GM12878 (cell line): ENCODE data around the gene CACNA1B. TPM values are rescaled to one million over a fixed set of nuclear protein-coding genes. Genes with fewer than 3 reads are reported as not detected.

Source experiments
- ATAC-seq: fragments of 200-7000 bp; cut with Tn5 transposase; 3 replicates; pipeline ENCODE4 v1.9.1; 2020; ENCODE audit warnings: mild to moderate bottlenecking, moderate library complexity
- BruUV-seq: library from RNA; stranded (reverse); fragments of 400-500 nt; replicated peaks from 2 replicates; lab custom pipeline; 2021; lab: Mats Ljungman, UMichigan
- CTCF ChIA-PET: fragments of 300-600 bp; sonication (Branson Sonifier 250); formaldehyde crosslinking; extraction: SDS; loops from one replicate; lab custom pipeline; 2021; ENCODE audit warnings: inconsistent platforms; lab: Yijun Ruan, JAX
- POLR2A ChIA-PET: fragments of 350-600 bp; formaldehyde crosslinking; extraction: SDS; loops from one replicate; lab custom pipeline; 2021; ENCODE audit warnings: inconsistent platforms; lab: Charles Lee
- RAD21 ChIA-PET: fragments of 300-600 bp; sonication (Branson Sonifier 250); formaldehyde crosslinking; loops from one replicate; lab custom pipeline; 2023; ENCODE audit warnings: antibody characterized with exemption; ENCODE audit not compliant: unreplicated experiment; lab: Charles Lee
- SMC1A ChIA-PET: fragments of 300-600 bp; sonication (Branson Sonifier 250); formaldehyde crosslinking; loops from one replicate; lab custom pipeline; 2023; ENCODE audit not compliant: unreplicated experiment, uncharacterized antibody; lab: Charles Lee
- DNase-seq: peaks from one replicate; pipeline ENCODE4 v3.0.0-alpha.2; 2011; ENCODE audit warnings: low read depth, low spot score
- FAIRE-seq: peaks from 3 replicates; lab custom pipeline; 2011; peaks lifted over from hg19 to GRCh38; lab: Jason Lieb, UNC
- H2AFZ ChIP-seq: 2 replicates; pipeline ENCODE4 v1.6.0; 2011; ENCODE audit warnings: low read depth, low read length, control low read depth; ENCODE audit not compliant: control insufficient read depth
- H3K27ac ChIP-seq: 2 replicates; pipeline ENCODE4 v1.5.1; 2011; ENCODE audit warnings: control low read depth; ENCODE audit not compliant: control insufficient read depth, insufficient read depth
- H3K27me3 ChIP-seq, 2 experiments: replicated peaks in 1 of 2; 2 replicates each; pipeline versions ENCODE4 v1.6.0 to v1.6.1; 2011; ENCODE audit warnings: low read length in 1 of 2; ENCODE audit not compliant: control insufficient read depth in 2 of 2, insufficient read depth in 2 of 2
- H3K36me3 ChIP-seq, 2 experiments: 2 replicates each; pipeline ENCODE4 v1.5.1; 2011; ENCODE audit warnings: low read length in 1 of 2; ENCODE audit not compliant: control insufficient read depth in 2 of 2, insufficient read depth in 2 of 2
- H3K4me1 ChIP-seq: 2 replicates; pipeline ENCODE4 v1.6.1; 2011; ENCODE audit warnings: mild to moderate bottlenecking, low read length, moderate library complexity, mixed read lengths; ENCODE audit not compliant: control insufficient read depth, insufficient read depth
- H3K4me2 ChIP-seq: 2 replicates; pipeline ENCODE4 v1.6.0; 2011; ENCODE audit warnings: control low read depth; ENCODE audit not compliant: control insufficient read depth, insufficient read depth
- H3K4me3 ChIP-seq: fragments of 200-600 bp; sonication (generic); 2 replicates; pipeline ENCODE4 v1.5.1; 2016
- H3K79me2 ChIP-seq: 2 replicates; pipeline ENCODE4 v1.6.0; 2011; ENCODE audit warnings: low read length; ENCODE audit not compliant: control insufficient read depth, insufficient read depth
- H3K9ac ChIP-seq: 2 replicates; pipeline ENCODE4 v1.8.0; 2011; ENCODE audit warnings: low read length, control low read depth, mixed read lengths; ENCODE audit not compliant: control insufficient read depth, insufficient read depth
- H3K9me3 ChIP-seq: replicated peaks from 3 replicates; pipeline ENCODE4 v1.5.1; 2011; ENCODE audit warnings: mild to moderate bottlenecking, low read length; ENCODE audit not compliant: control insufficient read depth, insufficient read depth
- H4K20me1 ChIP-seq: 2 replicates; pipeline ENCODE4 v1.6.0; 2011; ENCODE audit not compliant: control insufficient read depth, insufficient read depth
- CEBPZ ChIP-seq: fragments of 150-350 bp; IDR thresholded peaks from 2 replicates; pipeline ENCODE4 v1.6.1; 2016; ENCODE audit warnings: low read depth, low read length
- CREM ChIP-seq: IDR thresholded peaks from 2 replicates; pipeline ENCODE4 v1.6.1; 2014; ENCODE audit warnings: antibody characterized with exemption, low read depth
- NKRF ChIP-seq: fragments of 450-650 bp; conservative IDR thresholded peaks from 2 replicates; pipeline ENCODE4 v1.6.1; 2017; ENCODE audit warnings: mild to moderate bottlenecking, moderate library complexity
- ZNF24 ChIP-seq: fragments of 450-650 bp; IDR thresholded peaks from 2 replicates; pipeline ENCODE4 v1.6.1; 2017; ENCODE audit warnings: antibody characterized with exemption, mild to moderate bottlenecking
- WGBS: methylation state at CpG from one replicate; pipeline ENCODE4 v1.1.6; 2016; ENCODE audit warnings: low lambda C conversion rate; ENCODE audit not compliant: insufficient replicate concordance, insufficient coverage; ENCODE audit errors: missing lambda C conversion rate; 5-methylcytosine and 5-hydroxymethylcytosine counted together
- in situ Hi-C: fragments of 300-500 bp; cut with MboI; formaldehyde crosslinking; loops from 9 replicates; pipeline ENCODE4 v1.14.3; 2018; ENCODE audit warnings: mixed read lengths
- intact Hi-C: fragments of 100-400 bp; cut with micrococcal nuclease; formaldehyde crosslinking; loops from one replicate; pipeline ENCODE4 v1.14.2; 2022; ENCODE audit not compliant: unreplicated experiment
- polyA plus RNA-seq, 11 experiments: library from polyadenylated mRNA; depleted of rRNA in 4 of 11; unstranded in 6 of 11; stranded (reverse) in 5 of 11; fragments of >200 nt; fragmentation: Nextera tagmentation in 4 of 11; fragmentation: Illumina TruSeq in 1 of 11; extraction: Ambion mirVana in 4 of 11; extraction: Trizol in 1 of 11; gene quantifications; 1 replicate in 1 of 11; 2 replicates in 10 of 11; pipeline versions ENCODE4 v1.2.1 to v1.2.3, GENCODE V29; 2011 to 2016; ENCODE audit warnings: inconsistent platforms in 2 of 11, missing spikeins in 2 of 11, low read depth in 1 of 11
- total RNA-seq, 4 experiments: library from RNA; depleted of rRNA in 3 of 4; stranded (reverse); fragments of >200 nt in 3 of 4; fragmentation: Illumina TruSeq in 1 of 4; extraction: Trizol in 1 of 4; gene quantifications; 2 replicates each; pipeline versions ENCODE4 v1.2.1 to v1.2.3, GENCODE V29; 2013 to 2021

Gene CACNA1B
- total and polyA plus RNA-seq, 10 of the 15 experiments (the other 5 are each of a cell fraction or from before 2014, with no cell fraction given): 0.01 to 0.03 (median 0.01) TPM; not detected in 7

GRCh38 chr9:138049779-138050471 lies 172.3 kb downstream of the CACNA1B start:
- DNase-seq (no peak), FAIRE-seq (no peak), ATAC-seq (no peak)
- Histone ChIP-seq H3K36me3 (no peaks in the 10 kb centered on the region), H4K20me1 (no peaks in the 10 kb centered on the region), H3K27ac (no peak overlapping the region), H3K4me3 (no peak overlapping the region), H2AFZ (no peak overlapping the region), H3K79me2 (no peaks in the 10 kb centered on the region), H3K4me1 (no peaks in the 10 kb centered on the region), H3K4me2 (no peak overlapping the region), H3K9me3 (no peaks in the 10 kb centered on the region), H3K9ac (no peak overlapping the region), H3K27me3 (peaks cover 0 to 2% of the 10 kb centered on the region in 2 experiments; a peak in 3 of 4 replicates)
- no TSS peak for BruUV-seq
- WGBS: 23% methylated on average over 24 of the region's 24 CpGs
- POLR2A ChIA-PET: no interaction called here
- in situ Hi-C loops (no loop called here), intact Hi-C loops (no loop called here)
- RAD21 ChIA-PET: no interaction called here
- SMC1A ChIA-PET: no interaction called here
- CTCF ChIA-PET: no interaction called here
- TF ChIP-seq CREM: no peak
- TF ChIP-seq ZNF24: no peak
- no peak for TF ChIP-seq NKRF
- no peak for TF ChIP-seq CEBPZ
